Type B pancreatic cell (in vitro differentiated cells): ENCODE data around the gene NSD1. TPM values are rescaled to one million over a fixed set of nuclear protein-coding genes. Genes with fewer than 3 reads are reported as not detected.
"Not testable (repeated sequence)": the region's sequence is repeated elsewhere in the genome, so short reads cannot be mapped to it uniquely, and the experiment has no call there.

Experiments used
- DNase-seq: peaks from one replicate; pipeline ENCODE4 v3.0.0; 2021; ENCODE audit warnings: mixed read lengths; ENCODE audit not compliant: unreplicated experiment; ENCODE audit errors: extremely low spot score
- H3K27ac Mint-ChIP-seq: 2 replicates; pipeline ENCODE4 v1.8.0; 2021; ENCODE audit warnings: mild to moderate bottlenecking, mixed read lengths
- H3K27me3 Mint-ChIP-seq: 2 replicates; pipeline ENCODE4 v1.8.0; 2021; ENCODE audit warnings: mixed read lengths
- H3K36me3 Mint-ChIP-seq: 2 replicates; pipeline ENCODE4 v1.8.0; 2021; ENCODE audit warnings: mixed read lengths
- H3K4me1 Mint-ChIP-seq: one replicate; pipeline ENCODE4 v1.8.0; 2021; ENCODE audit warnings: mixed read lengths; ENCODE audit not compliant: unreplicated experiment
- H3K4me3 Mint-ChIP-seq: 2 replicates; pipeline ENCODE4 v1.8.0; 2021; ENCODE audit warnings: mild to moderate bottlenecking, mixed read lengths
- H3K9me3 Mint-ChIP-seq: 2 replicates; pipeline ENCODE4 v1.8.0; 2021; ENCODE audit warnings: mixed read lengths
- total RNA-seq: library from RNA; stranded (reverse); gene quantifications from 2 replicates; pipeline ENCODE4 v1.2.1, GENCODE V29; 2021; ENCODE audit warnings: low replicate concordance
- TF ChIP-seq, protein P1 (sequence below): fragments of 200-600 bp; sonication (generic); conservative IDR thresholded peaks from 2 replicates; pipeline ENCODE4 v1.5.0; 2021; ENCODE audit warnings: antibody characterized with exemption, mild to moderate bottlenecking

NSD1 gene
- total RNA-seq, 1 donor from 2014 or later, result 115 TPM

DNA sequence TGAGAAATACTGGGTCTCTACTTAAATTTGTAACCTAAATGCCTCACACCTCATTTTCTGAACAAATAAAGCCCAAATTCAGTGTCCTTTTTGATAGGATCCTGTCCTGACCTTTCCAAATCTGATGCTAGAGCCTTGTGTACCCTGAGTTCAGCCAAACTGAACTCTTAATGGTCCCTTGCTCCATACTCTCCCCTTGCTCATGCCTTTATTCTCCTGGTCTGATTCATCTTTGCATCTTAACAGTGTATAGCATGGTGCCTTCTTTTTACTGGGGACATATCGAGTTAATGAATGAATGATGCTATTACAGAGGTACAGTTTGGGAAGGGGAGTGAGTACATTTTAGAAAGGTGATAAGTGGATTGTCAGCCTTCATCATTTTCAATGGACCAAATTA is 9.2 kb downstream of the NSD1 start:
- Mint-ChIP-seq H3K4me1 (peaks cover 22% of the 10 kb centered on the region), H3K27me3 (no peaks in the 10 kb centered on the region), H3K27ac (no peak overlapping the region), H3K4me3 (no peak overlapping the region), H3K9me3 (no peaks in the 10 kb centered on the region), H3K36me3 (peaks cover 34% of the 10 kb centered on the region)
- TF ChIP-seq, protein P1, sequence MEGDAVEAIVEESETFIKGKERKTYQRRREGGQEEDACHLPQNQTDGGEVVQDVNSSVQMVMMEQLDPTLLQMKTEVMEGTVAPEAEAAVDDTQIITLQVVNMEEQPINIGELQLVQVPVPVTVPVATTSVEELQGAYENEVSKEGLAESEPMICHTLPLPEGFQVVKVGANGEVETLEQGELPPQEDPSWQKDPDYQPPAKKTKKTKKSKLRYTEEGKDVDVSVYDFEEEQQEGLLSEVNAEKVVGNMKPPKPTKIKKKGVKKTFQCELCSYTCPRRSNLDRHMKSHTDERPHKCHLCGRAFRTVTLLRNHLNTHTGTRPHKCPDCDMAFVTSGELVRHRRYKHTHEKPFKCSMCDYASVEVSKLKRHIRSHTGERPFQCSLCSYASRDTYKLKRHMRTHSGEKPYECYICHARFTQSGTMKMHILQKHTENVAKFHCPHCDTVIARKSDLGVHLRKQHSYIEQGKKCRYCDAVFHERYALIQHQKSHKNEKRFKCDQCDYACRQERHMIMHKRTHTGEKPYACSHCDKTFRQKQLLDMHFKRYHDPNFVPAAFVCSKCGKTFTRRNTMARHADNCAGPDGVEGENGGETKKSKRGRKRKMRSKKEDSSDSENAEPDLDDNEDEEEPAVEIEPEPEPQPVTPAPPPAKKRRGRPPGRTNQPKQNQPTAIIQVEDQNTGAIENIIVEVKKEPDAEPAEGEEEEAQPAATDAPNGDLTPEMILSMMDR, result no peak
- DNase-seq, result no peak

DNA sequence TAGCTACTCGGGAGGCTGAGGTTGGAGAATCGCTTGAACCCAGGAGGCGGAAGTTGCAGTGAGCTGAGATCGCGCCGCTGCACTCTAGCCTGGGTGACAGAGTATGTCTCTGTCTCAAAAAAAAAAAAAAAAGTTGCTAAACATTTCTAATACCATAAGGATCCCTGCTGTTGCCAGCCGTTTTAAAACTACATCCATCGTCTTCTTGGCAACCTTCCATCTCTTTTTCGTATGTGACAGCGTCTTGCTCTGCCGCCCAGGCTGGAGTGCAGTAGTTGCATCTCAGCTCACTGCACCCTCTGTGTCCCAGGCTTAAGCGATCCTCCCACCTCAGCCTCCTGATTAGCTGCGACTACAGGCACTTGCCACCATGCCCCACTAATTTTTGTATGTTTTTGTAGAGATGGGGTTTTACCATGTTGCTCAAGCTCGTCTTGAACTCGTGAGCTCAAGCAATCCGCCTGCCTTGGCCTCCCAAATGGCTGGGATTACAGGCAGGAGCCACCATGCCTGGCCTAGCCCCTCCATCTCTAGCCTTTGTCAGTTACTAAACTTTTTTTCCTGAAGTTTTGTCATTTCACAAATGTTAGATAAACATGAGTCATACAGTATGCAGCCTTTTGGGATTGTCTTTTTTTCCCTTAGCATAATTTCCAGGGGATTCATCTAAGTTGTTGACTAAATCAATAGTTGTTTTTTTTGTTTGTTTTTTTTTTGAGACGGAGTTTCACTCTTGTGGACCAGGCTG is 13.5 kb downstream of the NSD1 start:
- Mint-ChIP-seq H3K27ac (peak overlapping the region; percentile 75), H3K4me3 (no peak overlapping the region), H3K36me3 (peaks cover 13% of the 10 kb centered on the region), H3K4me1 (peaks cover 8% of the 10 kb centered on the region), H3K9me3 (no peaks in the 10 kb centered on the region), H3K27me3 (no peaks in the 10 kb centered on the region)
- TF ChIP-seq, protein P1, result no peak
- no peak for DNase-seq

DNA sequence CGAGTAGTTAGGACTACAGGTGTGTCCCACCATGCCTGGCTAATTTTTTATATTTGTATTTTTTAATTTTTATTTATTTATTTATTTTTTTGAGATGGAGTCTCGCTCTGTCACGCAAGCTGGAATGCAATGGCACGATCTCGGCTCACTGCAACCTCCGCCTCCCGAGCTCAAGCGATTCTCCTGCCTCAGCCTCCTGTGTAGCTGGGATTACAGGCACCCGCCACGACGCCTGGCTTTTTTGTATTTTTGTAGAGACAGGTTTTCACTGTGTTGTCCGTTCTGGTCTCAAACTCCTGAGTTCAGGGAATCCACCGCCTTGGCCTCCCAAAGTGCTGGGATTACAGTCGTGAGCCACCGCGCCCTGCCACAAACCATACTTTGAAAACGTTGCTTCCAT is 16.5 kb downstream of the NSD1 start:
- H3K9me3 Mint-ChIP-seq, H3K27ac Mint-ChIP-seq, H3K36me3 Mint-ChIP-seq, H3K4me3 Mint-ChIP-seq, H3K27me3 Mint-ChIP-seq, DNase-seq, H3K4me1 Mint-ChIP-seq: not testable (repeated sequence)

DNA sequence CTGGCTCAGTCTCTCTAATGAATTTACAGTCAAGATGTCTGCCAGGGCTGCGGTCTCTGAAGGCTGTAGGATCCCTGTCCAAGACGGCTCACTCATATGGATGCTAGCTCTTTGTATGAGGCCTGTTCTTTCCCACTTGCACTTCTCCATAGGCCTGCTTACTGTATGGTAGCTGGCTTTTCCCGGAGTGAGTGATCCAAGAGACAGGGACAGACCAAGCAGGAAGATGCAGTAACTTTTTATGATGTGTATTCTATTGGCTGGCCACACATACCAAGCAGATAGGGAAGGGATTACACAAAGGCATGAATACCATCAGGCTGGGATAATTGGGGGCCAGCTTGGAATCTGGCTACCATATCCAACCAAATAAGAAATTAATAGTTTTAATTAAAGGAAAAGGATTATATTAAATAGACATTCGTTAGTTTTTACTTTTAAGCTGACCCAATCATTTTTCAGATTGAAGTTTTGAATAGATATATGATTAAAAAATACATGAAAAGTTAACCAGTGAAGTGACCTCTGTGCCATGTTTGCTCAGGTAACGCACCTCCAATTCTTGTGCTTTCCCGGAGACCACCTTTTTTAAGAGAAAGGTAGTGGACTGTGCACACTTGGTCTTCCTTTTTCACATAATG is 20.6 kb downstream of the NSD1 start:
- TF ChIP-seq, protein P1, result no peak
- Mint-ChIP-seq H3K9me3 (no peaks in the 10 kb centered on the region), H3K4me3 (no peak overlapping the region), H3K27me3 (no peaks in the 10 kb centered on the region), H3K27ac (no peak overlapping the region), H3K4me1 (no peaks in the 10 kb centered on the region), H3K36me3 (peaks cover 4% of the 10 kb centered on the region)
- DNase-seq, result no peak

DNA sequence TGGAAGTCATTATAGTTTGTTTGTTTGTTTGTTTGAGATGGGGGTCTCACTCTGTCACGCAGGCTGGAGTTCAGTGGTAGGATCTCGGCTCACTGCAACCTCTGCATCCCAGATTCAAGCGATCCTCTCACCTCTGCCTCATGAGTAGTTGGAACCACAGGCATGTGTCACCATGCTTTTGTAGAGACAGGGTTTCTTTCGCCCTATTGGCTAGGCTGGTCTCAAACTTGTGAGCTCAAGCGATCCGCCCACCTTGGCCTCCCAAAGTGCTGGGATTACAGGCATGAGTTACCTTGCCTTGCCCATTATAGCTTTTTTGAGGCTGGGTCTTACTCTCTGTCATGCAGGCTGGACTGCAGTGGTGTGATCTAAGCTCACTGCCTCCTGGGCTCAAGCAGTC is 28.8 kb downstream of the NSD1 start:
- Mint-ChIP-seq H3K27me3 (no peaks in the 10 kb centered on the region), H3K9me3 (no peaks in the 10 kb centered on the region), H3K4me1 (no peaks in the 10 kb centered on the region), H3K27ac (no peak overlapping the region), H3K4me3 (no peak overlapping the region), H3K36me3 (peaks cover 9% of the 10 kb centered on the region)
- DNase-seq, result no peak
- TF ChIP-seq, protein P1, result no peak

DNA sequence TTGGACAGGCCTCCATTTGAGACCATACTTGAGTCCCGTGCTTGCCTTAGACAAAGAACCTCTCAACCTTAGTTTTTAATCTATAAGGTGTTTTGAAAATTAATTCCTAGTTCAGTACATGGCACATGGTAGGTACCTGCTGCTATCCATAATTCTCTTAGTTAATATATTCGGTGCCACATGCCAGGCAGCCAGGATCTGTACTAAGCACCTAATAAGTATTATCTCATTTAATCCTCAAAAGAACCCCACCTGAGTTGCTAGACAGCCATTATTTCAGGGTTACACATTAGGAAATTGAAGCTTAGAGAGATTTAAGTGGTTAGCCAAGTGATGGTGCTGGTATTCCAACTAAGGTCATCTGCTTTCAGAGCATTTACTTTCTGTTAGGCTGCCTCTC is 29.9 kb downstream of the NSD1 start:
- Mint-ChIP-seq H3K27ac (no peak overlapping the region), H3K36me3 (peaks cover 12% of the 10 kb centered on the region), H3K27me3 (no peaks in the 10 kb centered on the region), H3K9me3 (no peaks in the 10 kb centered on the region), H3K4me1 (no peaks in the 10 kb centered on the region), H3K4me3 (no peak overlapping the region)
- DNase-seq, result no peak
- TF ChIP-seq, protein P1, result no peak
